RWPE2 (cell line): ENCODE results near the gene LIPE.

Source experiments
- ATAC-seq: fragments of 200-7000 bp; cut with Tn5 transposase; 3 replicates; pipeline ENCODE4 v1.9.1; 2021; ENCODE audit warnings: low read depth
- DNase-seq: peaks from one replicate; pipeline ENCODE4 v3.0.0-alpha.2; 2020; ENCODE audit warnings: low spot score
- H3K27ac ChIP-seq: fragments of 450-650 bp; 2 replicates; pipeline ENCODE4 v1.5.1; 2017; ENCODE audit warnings: mild to moderate bottlenecking; ENCODE audit not compliant: poor library complexity, severe bottlenecking
- H3K27me3 ChIP-seq: fragments of 250-450 bp; sonication (Bioruptor Pico); 2 replicates; pipeline ENCODE4 v1.5.1; 2021; ENCODE audit warnings: mild to moderate bottlenecking, moderate library complexity; ENCODE audit not compliant: insufficient read depth, poor library complexity, severe bottlenecking
- H3K36me3 ChIP-seq: fragments of 250-450 bp; sonication (Bioruptor Pico); 2 replicates; pipeline ENCODE4 v1.5.1; 2020; ENCODE audit warnings: low read depth, mild to moderate bottlenecking, moderate library complexity
- H3K4me1 ChIP-seq: fragments of 250-450 bp; sonication (Bioruptor Pico); 2 replicates; pipeline ENCODE4 v1.5.1; 2021; ENCODE audit warnings: mild to moderate bottlenecking, moderate library complexity; ENCODE audit not compliant: insufficient read depth, poor library complexity, severe bottlenecking
- H3K4me3 ChIP-seq: fragments of 250-450 bp; sonication (Bioruptor Pico); 2 replicates; pipeline ENCODE4 v1.5.1; 2021; ENCODE audit warnings: mild to moderate bottlenecking, moderate library complexity; ENCODE audit not compliant: severe bottlenecking
- H3K9me3 ChIP-seq: fragments of 250-450 bp; sonication (Bioruptor Pico); 2 replicates; pipeline ENCODE4 v1.5.1; 2021; ENCODE audit warnings: mild to moderate bottlenecking, moderate library complexity; ENCODE audit not compliant: severe bottlenecking
- CTCF ChIP-seq: fragments of 450-650 bp; IDR thresholded peaks from one replicate; pipeline ENCODE4 v1.5.1; 2017; ENCODE audit warnings: mild to moderate bottlenecking, moderate library complexity; ENCODE audit not compliant: poor library complexity, severe bottlenecking

LIPE gene

GRCh38 chr19:42363614-42364346, 63.4 kb downstream of the LIPE start:
- no peak for ATAC-seq
- Histone ChIP-seq H3K4me3 (no peak overlapping the region), H3K27me3 (no peaks in the 10 kb centered on the region), H3K36me3 (no peaks in the 10 kb centered on the region; the same call in 1 of the 2 replicates), H3K27ac (no peak overlapping the region), H3K4me1 (no peaks in the 10 kb centered on the region), H3K9me3 (no peaks in the 10 kb centered on the region)
- no peak for DNase-seq
- no peak for TF ChIP-seq CTCF

GRCh38 chr19:42362891-42363440, 64.2 kb downstream of the LIPE start:
- TF ChIP-seq CTCF: no peak
- no peaks in the 10 kb centered on the region; the same call in 1 of the 2 replicates for H3K36me3 ChIP-seq
- ATAC-seq: no peak
- no peaks in the 10 kb centered on the region for H3K4me1 ChIP-seq
- H3K4me3 ChIP-seq: no peak overlapping the region
- H3K27me3 ChIP-seq: no peaks in the 10 kb centered on the region
- H3K9me3 ChIP-seq: no peaks in the 10 kb centered on the region
- no peak overlapping the region for H3K27ac ChIP-seq
- no peak for DNase-seq

GRCh38 chr19:42362342-42362741, 64.8 kb downstream of the LIPE start:
- no peaks in the 10 kb centered on the region for H3K4me1 ChIP-seq
- H3K36me3 ChIP-seq: no peaks in the 10 kb centered on the region; the same call in 1 of the 2 replicates
- no peak overlapping the region for H3K4me3 ChIP-seq
- no peak for ATAC-seq
- no peak for TF ChIP-seq CTCF
- no peaks in the 10 kb centered on the region for H3K9me3 ChIP-seq
- no peaks in the 10 kb centered on the region for H3K27me3 ChIP-seq
- no peak for DNase-seq
- H3K27ac ChIP-seq: no peak overlapping the region

GRCh38 chr19:42361545-42361910, 65.7 kb downstream of the LIPE start:
- DNase-seq: no peak
- no peaks in the 10 kb centered on the region; the same call in 1 of the 2 replicates for H3K36me3 ChIP-seq
- H3K9me3 ChIP-seq: no peaks in the 10 kb centered on the region
- TF ChIP-seq CTCF: no peak
- no peak overlapping the region for H3K4me3 ChIP-seq
- no peak for ATAC-seq
- H3K27me3 ChIP-seq: no peaks in the 10 kb centered on the region
- no peak overlapping the region for H3K27ac ChIP-seq
- no peaks in the 10 kb centered on the region for H3K4me1 ChIP-seq
